ENCODE results near the gene TTC28. TPM values are rescaled to one million over a fixed set of nuclear protein-coding genes. Genes with fewer than 3 reads are reported as not detected.
A peak's percentile ranks its signal among the peaks of the same experiment; 100 is the strongest.
"Not testable (repeated sequence)": the region's sequence is repeated elsewhere in the genome, so short reads cannot be mapped to it uniquely, and the experiment has no call there.

TTC28 gene
- polyA plus RNA-seq, 1 donor from 2014 or later = 0.30 TPM

- peaks cover 2% of the 10 kb centered on the region for H3K27me3 Mint-ChIP-seq
- H3K4me3 Mint-ChIP-seq = no peak overlapping the region
- no peaks in the 10 kb centered on the region for H3K9me3 Mint-ChIP-seq
- H3K36me3 Mint-ChIP-seq = no peaks in the 10 kb centered on the region
- no peaks in the 10 kb centered on the region for H3K4me1 Mint-ChIP-seq
- H3K27ac Mint-ChIP-seq = no peak overlapping the region
These were observed 449.8 kb downstream of the TTC28 start for GRCh38 chr22:28229566-28230485.

- no peak overlapping the region for H3K4me3 Mint-ChIP-seq
- no peaks in the 10 kb centered on the region for H3K4me1 Mint-ChIP-seq
- no peak overlapping the region for H3K27ac Mint-ChIP-seq
- no peaks in the 10 kb centered on the region for H3K36me3 Mint-ChIP-seq
- H3K9me3 Mint-ChIP-seq = no peaks in the 10 kb centered on the region
- H3K27me3 Mint-ChIP-seq = peaks cover 2% of the 10 kb centered on the region
These were observed 455.8 kb downstream of the TTC28 start for GRCh38 chr22:28223826-28224225.

GRCh38 chr22:28222976-28223745 is 456.5 kb downstream of the TTC28 start:
- no peaks in the 10 kb centered on the region for H3K4me1 Mint-ChIP-seq
- H3K36me3 Mint-ChIP-seq = no peaks in the 10 kb centered on the region
- no peaks in the 10 kb centered on the region for H3K9me3 Mint-ChIP-seq
- no peak overlapping the region for H3K27ac Mint-ChIP-seq
- peaks cover 2% of the 10 kb centered on the region for H3K27me3 Mint-ChIP-seq
- H3K4me3 Mint-ChIP-seq = no peak overlapping the region

- Mint-ChIP-seq H3K4me1 (no peaks in the 10 kb centered on the region), H3K36me3 (no peaks in the 10 kb centered on the region), H3K9me3 (no peaks in the 10 kb centered on the region), H3K27me3 (peaks cover 2% of the 10 kb centered on the region), H3K27ac (no peak overlapping the region), H3K4me3 (no peak overlapping the region)
These were observed 457.1 kb downstream of the TTC28 start for GRCh38 chr22:28222571-28222970.

- H3K4me1 Mint-ChIP-seq = no peaks in the 10 kb centered on the region
These were observed 457.6 kb downstream of the TTC28 start for GRCh38 chr22:28222052-28222451.

GRCh38 chr22:28220626-28221363 is 458.8 kb downstream of the TTC28 start:
- peaks cover 2% of the 10 kb centered on the region for H3K27me3 Mint-ChIP-seq
- no peaks in the 10 kb centered on the region for H3K4me1 Mint-ChIP-seq
- no peaks in the 10 kb centered on the region for H3K9me3 Mint-ChIP-seq
- H3K36me3 Mint-ChIP-seq = no peaks in the 10 kb centered on the region
- H3K27ac Mint-ChIP-seq = no peak overlapping the region
- no peak overlapping the region for H3K4me3 Mint-ChIP-seq

More at GRCh38 chr22:28222052-28222451, 457.6 kb downstream of the TTC28 start:
- Mint-ChIP-seq H3K36me3 (no peaks in the 10 kb centered on the region), H3K27ac (no peak overlapping the region), H3K4me3 (no peak overlapping the region), H3K9me3 (no peaks in the 10 kb centered on the region), H3K27me3 (peaks cover 2% of the 10 kb centered on the region)

GRCh38 chr22:28217277-28217676 is 462.4 kb downstream of the TTC28 start:
- no peak overlapping the region for H3K27ac Mint-ChIP-seq
- H3K4me3 Mint-ChIP-seq = no peak overlapping the region
- no peaks in the 10 kb centered on the region for H3K4me1 Mint-ChIP-seq
- H3K9me3 Mint-ChIP-seq = peaks cover 0 to 2% (median 0%) of the 10 kb centered on the region in 3 donors
- H3K27me3 Mint-ChIP-seq = peaks cover 2% of the 10 kb centered on the region
- no peaks in the 10 kb centered on the region for H3K36me3 Mint-ChIP-seq

GRCh38 chr22:28214750-28215149 is 464.9 kb downstream of the TTC28 start:
- H3K4me3 Mint-ChIP-seq = peak overlapping the region in 1 of 4 donors; percentile 32
- H3K27ac Mint-ChIP-seq, H3K4me1 Mint-ChIP-seq, H3K36me3 Mint-ChIP-seq, H3K27me3 Mint-ChIP-seq, H3K9me3 Mint-ChIP-seq: not testable (repeated sequence)

- not testable (repeated sequence) for H3K27me3 Mint-ChIP-seq, H3K27ac Mint-ChIP-seq, H3K9me3 Mint-ChIP-seq, H3K4me3 Mint-ChIP-seq, H3K36me3 Mint-ChIP-seq, H3K4me1 Mint-ChIP-seq
These were observed 470.2 kb downstream of the TTC28 start for GRCh38 chr22:28209457-28209856.

- Mint-ChIP-seq H3K27me3 (no peaks in the 10 kb centered on the region), H3K36me3 (no peaks in the 10 kb centered on the region), H3K27ac (no peak overlapping the region), H3K9me3 (peaks cover 0 to 4% (median 0%) of the 10 kb centered on the region in 3 donors), H3K4me3 (no peak overlapping the region), H3K4me1 (peaks cover 0 to 1% (median 0%) of the 10 kb centered on the region in 3 donors)
These were observed 470.9 kb downstream of the TTC28 start for GRCh38 chr22:28208787-28209186.

GRCh38 chr22:28208036-28208435 is 471.6 kb downstream of the TTC28 start:
- Mint-ChIP-seq H3K9me3 (peaks cover 0 to 4% (median 0%) of the 10 kb centered on the region in 3 donors), H3K4me3 (no peak overlapping the region), H3K27me3 (no peaks in the 10 kb centered on the region), H3K4me1 (peaks cover 0 to 1% (median 0%) of the 10 kb centered on the region in 3 donors), H3K27ac (no peak overlapping the region), H3K36me3 (no peaks in the 10 kb centered on the region)

GRCh38 chr22:28207281-28208030 is 472.2 kb downstream of the TTC28 start:
- Mint-ChIP-seq H3K4me1 (peaks cover 0 to 1% (median 0%) of the 10 kb centered on the region in 3 donors), H3K36me3 (no peaks in the 10 kb centered on the region), H3K27me3 (no peaks in the 10 kb centered on the region), H3K27ac (no peak overlapping the region), H3K4me3 (no peak overlapping the region), H3K9me3 (peaks cover 0 to 4% (median 0%) of the 10 kb centered on the region in 3 donors)

GRCh38 chr22:28205926-28206325 is 473.7 kb downstream of the TTC28 start:
- H3K27ac Mint-ChIP-seq = no peak overlapping the region
- H3K4me1 Mint-ChIP-seq = peaks cover 0 to 1% (median 0%) of the 10 kb centered on the region in 3 donors
- H3K4me3 Mint-ChIP-seq = no peak overlapping the region
- H3K27me3 Mint-ChIP-seq = no peaks in the 10 kb centered on the region
- H3K36me3 Mint-ChIP-seq = no peaks in the 10 kb centered on the region
- peaks cover 0 to 3% (median 0%) of the 10 kb centered on the region in 3 donors for H3K9me3 Mint-ChIP-seq

- Mint-ChIP-seq H3K27ac (no peak overlapping the region), H3K27me3 (no peaks in the 10 kb centered on the region), H3K36me3 (no peaks in the 10 kb centered on the region), H3K4me3 (no peak overlapping the region), H3K4me1 (peaks cover 0 to 1% (median 0%) of the 10 kb centered on the region in 3 donors), H3K9me3 (no peaks in the 10 kb centered on the region)
These were observed 475.3 kb downstream of the TTC28 start for GRCh38 chr22:28204382-28204781.

All from IgD-negative memory B cell (primary cell).